Measurements from ENCODE around the gene CTBP2. TPM values are rescaled to one million over a fixed set of nuclear protein-coding genes. Genes with fewer than 3 reads are reported as not detected.

The CTBP2 gene
- total RNA-seq (10 to 100 TPM in 1 of 2 donors, 1 to 10 TPM in 1; 6.9 to 59.2 TPM), polyA plus RNA-seq (1 to 10 TPM; 3.4 to 4.2 TPM)

GRCh38 chr10:125159932-125160855 lies at the start of gene CTBP2:
TSS of gene CTBP2 (minus strand) at chr10:125160563.
- Histone ChIP-seq H3K4me3 (ENCODE audit: low read depth in 1 of 3, low read length in 3 of 3) (peak within 1 kb of the TSS; percentile 32 to 79 (median 47)), H3K9ac (ENCODE audit: low read depth in 1 of 2, low read length in 2 of 2) (no peak within 1 kb of the TSS), H3K36me3 (ENCODE audit: control insufficient read depth in 4 of 4, insufficient read depth in 3 of 4, low read depth in 1 of 4, low read length in 3 of 4) (no peaks in the 10 kb centered on the region), H3K27ac (ENCODE audit: low read depth in 1 of 2, low read length in 2 of 2) (peak within 1 kb of the TSS; percentile 77 to 81), H3K27me3 (ENCODE audit: control insufficient read depth in 4 of 4, insufficient read depth in 4 of 4, low read length in 3 of 4) (peaks cover 2 to 6% (median 5%) of the 10 kb centered on the region in 4 donors), H3K9me3 (ENCODE audit: control insufficient read depth in 4 of 4, low read length in 3 of 4) (no peaks in the 10 kb centered on the region), H3K4me1 (ENCODE audit: control insufficient read depth in 4 of 4, insufficient read depth in 4 of 4, low read length in 3 of 4) (peaks cover 16 to 29% (median 18%) of the 10 kb centered on the region in 4 donors)
- 2% methylated on average over 103 of the region's 103 CpGs for WGBS
- TF ChIP-seq YY1 (IDR thresholded peaks at IDR 0.05) (no peak), GABPA (IDR thresholded peaks at IDR 0.05 in 1 of 2, conservative IDR thresholded peaks at IDR 0.05 in 1 of 2) (no peak), FOXA1 (IDR thresholded peaks at IDR 0.05) (no peak)
- DNase-seq (ENCODE audit: low spot score) = peak; percentile 61

DNA sequence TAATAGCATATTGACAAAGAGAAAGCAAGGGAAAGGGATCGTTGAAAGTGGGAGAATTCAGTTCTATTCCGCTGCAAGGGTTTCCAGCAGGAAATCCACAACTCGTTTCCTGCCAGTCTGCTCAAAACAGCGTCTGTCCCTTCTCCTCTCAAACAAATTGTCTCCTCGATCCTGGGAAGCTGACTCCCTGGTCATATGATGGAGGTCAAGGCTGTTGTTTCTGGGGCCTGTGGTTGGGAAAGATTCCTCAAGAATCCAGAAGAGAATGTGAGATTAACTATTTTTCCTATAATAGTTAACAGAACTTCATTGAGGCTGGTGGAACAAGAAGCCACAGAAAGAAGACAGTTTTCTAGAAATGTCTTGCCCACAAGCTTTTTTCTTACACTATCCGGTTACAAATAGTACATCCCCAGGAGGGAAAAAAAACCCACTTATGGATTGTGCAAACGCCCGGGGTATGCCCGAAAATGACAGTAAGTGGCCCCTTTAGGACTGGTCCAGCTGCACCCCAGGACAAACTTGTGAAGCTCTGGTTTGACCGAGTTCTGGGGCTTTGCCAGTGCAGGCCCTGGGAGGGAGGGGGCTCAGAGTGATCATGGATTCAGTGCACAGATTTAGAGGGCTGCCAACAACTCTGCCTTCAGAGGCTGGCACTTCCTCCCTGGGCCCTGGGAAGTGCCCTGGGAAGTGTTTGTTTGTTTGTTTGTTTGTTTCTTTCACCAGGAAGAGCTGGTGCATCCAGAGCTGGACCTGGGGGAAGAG lies 49.4 kb upstream of the CTBP2 start:
- no peak overlapping the region for H3K4me3 ChIP-seq (ENCODE audit: low read depth in 1 of 3, low read length in 3 of 3)
- TF ChIP-seq NR2F2 (IDR thresholded peaks at IDR 0.05) (peak; percentile 37), HNF4G (IDR thresholded peaks at IDR 0.05) (no peak), ATF3 (IDR thresholded peaks at IDR 0.05) (no peak), MAX (IDR thresholded peaks at IDR 0.05) (no peak), GABPA (IDR thresholded peaks at IDR 0.05 in 1 of 2, conservative IDR thresholded peaks at IDR 0.05 in 1 of 2) (no peak), RXRA (IDR thresholded peaks at IDR 0.05) (no peak), HNF4A (conservative IDR thresholded peaks at IDR 0.05) (no peak), SP1 (IDR thresholded peaks at IDR 0.05) (no peak), FOXA1 (IDR thresholded peaks at IDR 0.05) (no peak), TAF1 (conservative IDR thresholded peaks at IDR 0.05) (no peak), FOXA2 (IDR thresholded peaks at IDR 0.05) (no peak), RAD21 (IDR thresholded peaks at IDR 0.05) (peak in 1 of 2 donors; percentile 13), EGR1 (IDR thresholded peaks at IDR 0.05; ENCODE audit: low read depth in 2 of 2) (no peak)
- TF ChIP-seq, protein P1, sequence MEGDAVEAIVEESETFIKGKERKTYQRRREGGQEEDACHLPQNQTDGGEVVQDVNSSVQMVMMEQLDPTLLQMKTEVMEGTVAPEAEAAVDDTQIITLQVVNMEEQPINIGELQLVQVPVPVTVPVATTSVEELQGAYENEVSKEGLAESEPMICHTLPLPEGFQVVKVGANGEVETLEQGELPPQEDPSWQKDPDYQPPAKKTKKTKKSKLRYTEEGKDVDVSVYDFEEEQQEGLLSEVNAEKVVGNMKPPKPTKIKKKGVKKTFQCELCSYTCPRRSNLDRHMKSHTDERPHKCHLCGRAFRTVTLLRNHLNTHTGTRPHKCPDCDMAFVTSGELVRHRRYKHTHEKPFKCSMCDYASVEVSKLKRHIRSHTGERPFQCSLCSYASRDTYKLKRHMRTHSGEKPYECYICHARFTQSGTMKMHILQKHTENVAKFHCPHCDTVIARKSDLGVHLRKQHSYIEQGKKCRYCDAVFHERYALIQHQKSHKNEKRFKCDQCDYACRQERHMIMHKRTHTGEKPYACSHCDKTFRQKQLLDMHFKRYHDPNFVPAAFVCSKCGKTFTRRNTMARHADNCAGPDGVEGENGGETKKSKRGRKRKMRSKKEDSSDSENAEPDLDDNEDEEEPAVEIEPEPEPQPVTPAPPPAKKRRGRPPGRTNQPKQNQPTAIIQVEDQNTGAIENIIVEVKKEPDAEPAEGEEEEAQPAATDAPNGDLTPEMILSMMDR (IDR thresholded peaks at IDR 0.05; ENCODE audit: low read depth, low read length, missing input control) = no peak
- TF ChIP-seq, protein P2, sequence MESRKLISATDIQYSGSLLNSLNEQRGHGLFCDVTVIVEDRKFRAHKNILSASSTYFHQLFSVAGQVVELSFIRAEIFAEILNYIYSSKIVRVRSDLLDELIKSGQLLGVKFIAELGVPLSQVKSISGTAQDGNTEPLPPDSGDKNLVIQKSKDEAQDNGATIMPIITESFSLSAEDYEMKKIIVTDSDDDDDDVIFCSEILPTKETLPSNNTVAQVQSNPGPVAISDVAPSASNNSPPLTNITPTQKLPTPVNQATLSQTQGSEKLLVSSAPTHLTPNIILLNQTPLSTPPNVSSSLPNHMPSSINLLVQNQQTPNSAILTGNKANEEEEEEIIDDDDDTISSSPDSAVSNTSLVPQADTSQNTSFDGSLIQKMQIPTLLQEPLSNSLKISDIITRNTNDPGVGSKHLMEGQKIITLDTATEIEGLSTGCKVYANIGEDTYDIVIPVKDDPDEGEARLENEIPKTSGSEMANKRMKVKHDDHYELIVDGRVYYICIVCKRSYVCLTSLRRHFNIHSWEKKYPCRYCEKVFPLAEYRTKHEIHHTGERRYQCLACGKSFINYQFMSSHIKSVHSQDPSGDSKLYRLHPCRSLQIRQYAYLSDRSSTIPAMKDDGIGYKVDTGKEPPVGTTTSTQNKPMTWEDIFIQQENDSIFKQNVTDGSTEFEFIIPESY (IDR thresholded peaks at IDR 0.05) = no peak
- no peaks in the 10 kb centered on the region for H3K27me3 ChIP-seq (ENCODE audit: control insufficient read depth in 4 of 4, insufficient read depth in 4 of 4, low read length in 3 of 4)
- H3K4me1 ChIP-seq (ENCODE audit: control insufficient read depth in 4 of 4, insufficient read depth in 4 of 4, low read length in 3 of 4) = no peaks in the 10 kb centered on the region
- 59% methylated on average over 10 of the region's 10 CpGs for WGBS
- no peaks in the 10 kb centered on the region for H3K36me3 ChIP-seq (ENCODE audit: control insufficient read depth in 4 of 4, insufficient read depth in 3 of 4, low read depth in 1 of 4, low read length in 3 of 4)
- DNase-seq (ENCODE audit: low spot score) = no peak
- no peak overlapping the region for H3K27ac ChIP-seq (ENCODE audit: low read depth in 1 of 2, low read length in 2 of 2)
- no peak overlapping the region for H3K9ac ChIP-seq (ENCODE audit: low read depth in 1 of 2, low read length in 2 of 2)
- no peaks in the 10 kb centered on the region for H3K9me3 ChIP-seq (ENCODE audit: control insufficient read depth in 4 of 4, low read length in 3 of 4)
